ENCODE data around the gene DMD.

Gene DMD

GRCh38 chrX:31572360-31572759, 1639.0 kb downstream of the DMD start:
- DNase-seq = no peak

- DNase-seq = no peak
Observed at GRCh38 chrX:31570658-31571057, 1640.7 kb downstream of the DMD start.

- no peak for DNase-seq
Observed at GRCh38 chrX:31563792-31564191, 1647.6 kb downstream of the DMD start.

- no peak for DNase-seq
Observed at GRCh38 chrX:31555506-31555905, 1655.8 kb downstream of the DMD start.

- DNase-seq = no peak
Observed at GRCh38 chrX:31551913-31552312, 1659.4 kb downstream of the DMD start.

- no peak for DNase-seq
Observed at GRCh38 chrX:31550158-31550557, 1661.2 kb downstream of the DMD start.

- no peak for DNase-seq
Observed at GRCh38 chrX:31547816-31548215, 1663.5 kb downstream of the DMD start.

- DNase-seq = no peak
Observed at GRCh38 chrX:31547416-31547815, 1663.9 kb downstream of the DMD start.

GRCh38 chrX:31546126-31546525, 1665.2 kb downstream of the DMD start:
- no peak for DNase-seq

GRCh38 chrX:31545726-31546125, 1665.6 kb downstream of the DMD start:
- no peak for DNase-seq

- DNase-seq = no peak
Observed at GRCh38 chrX:31545191-31545590, 1666.2 kb downstream of the DMD start.

- no peak for DNase-seq
Observed at GRCh38 chrX:31543634-31544033, 1667.7 kb downstream of the DMD start.

GRCh38 chrX:31542566-31542965, 1668.8 kb downstream of the DMD start:
- no peak for DNase-seq

GRCh38 chrX:31540313-31540712, 1671.0 kb downstream of the DMD start:
- no peak for DNase-seq

GRCh38 chrX:31527455-31528126, 1683.8 kb downstream of the DMD start:
- DNase-seq = no peak

- DNase-seq = no peak
Observed at GRCh38 chrX:31523884-31524536, 1687.3 kb downstream of the DMD start.

- no peak for DNase-seq
Observed at GRCh38 chrX:31522760-31523159, 1688.6 kb downstream of the DMD start.

- DNase-seq = no peak
Observed at GRCh38 chrX:31521941-31522340, 1689.4 kb downstream of the DMD start.

- DNase-seq = no peak
Observed at GRCh38 chrX:31516527-31516926, 1694.8 kb downstream of the DMD start.

- DNase-seq = no peak
Observed at GRCh38 chrX:31508338-31508737, 1703.0 kb downstream of the DMD start.

- DNase-seq = no peak
Observed at GRCh38 chrX:31506928-31507327, 1704.4 kb downstream of the DMD start.

- DNase-seq = no peak
Observed at GRCh38 chrX:31506360-31506759, 1705.0 kb downstream of the DMD start.

- DNase-seq = no peak
Observed at GRCh38 chrX:31500921-31501320, 1710.4 kb downstream of the DMD start.

GRCh38 chrX:31499109-31499508, 1712.2 kb downstream of the DMD start:
- no peak for DNase-seq

- no peak for DNase-seq
Observed at GRCh38 chrX:31497086-31497485, 1714.3 kb downstream of the DMD start.
